Measurements from ENCODE around the gene PBX1. TPM values are rescaled to one million over a fixed set of nuclear protein-coding genes. Genes with fewer than 3 reads are reported as not detected.

PBX1 gene
- total and polyA plus RNA-seq, 2 experiments from 2014 or later, result 40.0 to 104 TPM

DNA sequence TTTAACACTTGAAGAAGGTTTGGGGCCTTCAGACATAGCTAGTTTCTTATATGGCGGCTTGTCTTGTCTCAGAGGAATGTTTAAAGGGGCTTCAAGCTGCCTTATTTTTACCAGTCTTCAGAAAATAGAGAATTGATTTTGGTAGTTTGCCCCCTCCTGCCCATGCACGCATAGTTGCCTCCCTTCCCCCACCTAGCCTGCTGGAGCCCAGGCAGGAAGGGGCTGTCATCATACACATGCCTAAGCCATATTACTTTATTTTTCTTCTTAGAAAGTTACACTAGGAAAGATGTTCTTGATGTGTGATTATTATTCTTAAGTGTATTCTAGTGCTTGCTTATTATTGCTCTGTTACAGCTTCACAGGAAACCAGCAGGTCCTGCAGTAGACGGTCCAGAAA lies 18.3 kb downstream of the PBX1 start:
- Histone ChIP-seq H3F3A (replicated peaks; ENCODE audit: low read depth) (peaks cover 11% of the 10 kb centered on the region; the same call in 1 of the 2 replicates), H3K4me3 (peak overlapping the region; percentile 54), H3K36me3 (ENCODE audit: insufficient read depth) (no peaks in the 10 kb centered on the region), H3K27ac (ENCODE audit: low read depth) (peak overlapping the region; percentile 91; the same call in 1 of the 2 replicates), H3K9me2 (ENCODE audit: insufficient read depth) (peaks cover 3% of the 10 kb centered on the region; the same call in 1 of the 2 replicates), H3K4me1 (ENCODE audit: insufficient read depth) (peaks cover 68% of the 10 kb centered on the region), H3K27me3 (ENCODE audit: insufficient read depth) (no peaks in the 10 kb centered on the region), H2AFZ (no peak overlapping the region), H3K4me2 (peak overlapping the region; percentile 84), H3K79me2 (replicated peaks; ENCODE audit: insufficient read depth) (peaks cover 91% of the 10 kb centered on the region), H4K20me1 (replicated peaks; ENCODE audit: insufficient read depth) (peaks cover 7% of the 10 kb centered on the region; the same call in 1 of the 2 replicates)
- Mint-ChIP-seq H3K4me3 (peak overlapping the region; percentile 63), H3K36me3 (ENCODE audit: low read depth) (peaks cover 41% of the 10 kb centered on the region), H3K4me1 (peaks cover 68% of the 10 kb centered on the region), H3K27ac (peak overlapping the region; percentile 88; the same call in 1 of the 2 replicates), H3K27me3 (ENCODE audit: insufficient read depth, low read depth, poor library complexity) (peaks cover 10% of the 10 kb centered on the region), H3K9me3 (no peaks in the 10 kb centered on the region)
- peak; percentile 25 for DNase-seq (ENCODE audit: low spot score)
- ATAC-seq, result 0 out of 3 replicates have a peak, but pooled peaks have one; percentile 3
- TF ChIP-seq ZNF114 (CRISPR knock-in tag; IDR thresholded peaks at IDR 0.05) (no peak), EZH2 (IDR thresholded peaks at IDR 0.05; ENCODE audit: low read depth, unreplicated experiment) (no peak), STAT1 (IDR thresholded peaks at IDR 0.05; ENCODE audit: unreplicated experiment) (no peak), EZH2phosphoT487 (IDR thresholded peaks at IDR 0.05; ENCODE audit: unreplicated experiment) (no peak), JUNB (IDR thresholded peaks at IDR 0.05; ENCODE audit: unreplicated experiment) (no peak), ZNF331 (CRISPR knock-in tag; IDR thresholded peaks at IDR 0.05; ENCODE audit: low read depth) (no peak), CREB1 (CRISPR knock-in tag; IDR thresholded peaks at IDR 0.05; ENCODE audit: low read depth) (no peak), POLR2AphosphoS5 (IDR thresholded peaks at IDR 0.05; ENCODE audit: low read depth) (no peak), NANOG (IDR thresholded peaks at IDR 0.05; ENCODE audit: borderline replicate concordance) (no peak)
- TF ChIP-seq, protein P1, sequence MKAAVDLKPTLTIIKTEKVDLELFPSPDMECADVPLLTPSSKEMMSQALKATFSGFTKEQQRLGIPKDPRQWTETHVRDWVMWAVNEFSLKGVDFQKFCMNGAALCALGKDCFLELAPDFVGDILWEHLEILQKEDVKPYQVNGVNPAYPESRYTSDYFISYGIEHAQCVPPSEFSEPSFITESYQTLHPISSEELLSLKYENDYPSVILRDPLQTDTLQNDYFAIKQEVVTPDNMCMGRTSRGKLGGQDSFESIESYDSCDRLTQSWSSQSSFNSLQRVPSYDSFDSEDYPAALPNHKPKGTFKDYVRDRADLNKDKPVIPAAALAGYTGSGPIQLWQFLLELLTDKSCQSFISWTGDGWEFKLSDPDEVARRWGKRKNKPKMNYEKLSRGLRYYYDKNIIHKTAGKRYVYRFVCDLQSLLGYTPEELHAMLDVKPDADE (IDR thresholded peaks at IDR 0.05), result no peak
- TF ChIP-seq, protein P2, sequence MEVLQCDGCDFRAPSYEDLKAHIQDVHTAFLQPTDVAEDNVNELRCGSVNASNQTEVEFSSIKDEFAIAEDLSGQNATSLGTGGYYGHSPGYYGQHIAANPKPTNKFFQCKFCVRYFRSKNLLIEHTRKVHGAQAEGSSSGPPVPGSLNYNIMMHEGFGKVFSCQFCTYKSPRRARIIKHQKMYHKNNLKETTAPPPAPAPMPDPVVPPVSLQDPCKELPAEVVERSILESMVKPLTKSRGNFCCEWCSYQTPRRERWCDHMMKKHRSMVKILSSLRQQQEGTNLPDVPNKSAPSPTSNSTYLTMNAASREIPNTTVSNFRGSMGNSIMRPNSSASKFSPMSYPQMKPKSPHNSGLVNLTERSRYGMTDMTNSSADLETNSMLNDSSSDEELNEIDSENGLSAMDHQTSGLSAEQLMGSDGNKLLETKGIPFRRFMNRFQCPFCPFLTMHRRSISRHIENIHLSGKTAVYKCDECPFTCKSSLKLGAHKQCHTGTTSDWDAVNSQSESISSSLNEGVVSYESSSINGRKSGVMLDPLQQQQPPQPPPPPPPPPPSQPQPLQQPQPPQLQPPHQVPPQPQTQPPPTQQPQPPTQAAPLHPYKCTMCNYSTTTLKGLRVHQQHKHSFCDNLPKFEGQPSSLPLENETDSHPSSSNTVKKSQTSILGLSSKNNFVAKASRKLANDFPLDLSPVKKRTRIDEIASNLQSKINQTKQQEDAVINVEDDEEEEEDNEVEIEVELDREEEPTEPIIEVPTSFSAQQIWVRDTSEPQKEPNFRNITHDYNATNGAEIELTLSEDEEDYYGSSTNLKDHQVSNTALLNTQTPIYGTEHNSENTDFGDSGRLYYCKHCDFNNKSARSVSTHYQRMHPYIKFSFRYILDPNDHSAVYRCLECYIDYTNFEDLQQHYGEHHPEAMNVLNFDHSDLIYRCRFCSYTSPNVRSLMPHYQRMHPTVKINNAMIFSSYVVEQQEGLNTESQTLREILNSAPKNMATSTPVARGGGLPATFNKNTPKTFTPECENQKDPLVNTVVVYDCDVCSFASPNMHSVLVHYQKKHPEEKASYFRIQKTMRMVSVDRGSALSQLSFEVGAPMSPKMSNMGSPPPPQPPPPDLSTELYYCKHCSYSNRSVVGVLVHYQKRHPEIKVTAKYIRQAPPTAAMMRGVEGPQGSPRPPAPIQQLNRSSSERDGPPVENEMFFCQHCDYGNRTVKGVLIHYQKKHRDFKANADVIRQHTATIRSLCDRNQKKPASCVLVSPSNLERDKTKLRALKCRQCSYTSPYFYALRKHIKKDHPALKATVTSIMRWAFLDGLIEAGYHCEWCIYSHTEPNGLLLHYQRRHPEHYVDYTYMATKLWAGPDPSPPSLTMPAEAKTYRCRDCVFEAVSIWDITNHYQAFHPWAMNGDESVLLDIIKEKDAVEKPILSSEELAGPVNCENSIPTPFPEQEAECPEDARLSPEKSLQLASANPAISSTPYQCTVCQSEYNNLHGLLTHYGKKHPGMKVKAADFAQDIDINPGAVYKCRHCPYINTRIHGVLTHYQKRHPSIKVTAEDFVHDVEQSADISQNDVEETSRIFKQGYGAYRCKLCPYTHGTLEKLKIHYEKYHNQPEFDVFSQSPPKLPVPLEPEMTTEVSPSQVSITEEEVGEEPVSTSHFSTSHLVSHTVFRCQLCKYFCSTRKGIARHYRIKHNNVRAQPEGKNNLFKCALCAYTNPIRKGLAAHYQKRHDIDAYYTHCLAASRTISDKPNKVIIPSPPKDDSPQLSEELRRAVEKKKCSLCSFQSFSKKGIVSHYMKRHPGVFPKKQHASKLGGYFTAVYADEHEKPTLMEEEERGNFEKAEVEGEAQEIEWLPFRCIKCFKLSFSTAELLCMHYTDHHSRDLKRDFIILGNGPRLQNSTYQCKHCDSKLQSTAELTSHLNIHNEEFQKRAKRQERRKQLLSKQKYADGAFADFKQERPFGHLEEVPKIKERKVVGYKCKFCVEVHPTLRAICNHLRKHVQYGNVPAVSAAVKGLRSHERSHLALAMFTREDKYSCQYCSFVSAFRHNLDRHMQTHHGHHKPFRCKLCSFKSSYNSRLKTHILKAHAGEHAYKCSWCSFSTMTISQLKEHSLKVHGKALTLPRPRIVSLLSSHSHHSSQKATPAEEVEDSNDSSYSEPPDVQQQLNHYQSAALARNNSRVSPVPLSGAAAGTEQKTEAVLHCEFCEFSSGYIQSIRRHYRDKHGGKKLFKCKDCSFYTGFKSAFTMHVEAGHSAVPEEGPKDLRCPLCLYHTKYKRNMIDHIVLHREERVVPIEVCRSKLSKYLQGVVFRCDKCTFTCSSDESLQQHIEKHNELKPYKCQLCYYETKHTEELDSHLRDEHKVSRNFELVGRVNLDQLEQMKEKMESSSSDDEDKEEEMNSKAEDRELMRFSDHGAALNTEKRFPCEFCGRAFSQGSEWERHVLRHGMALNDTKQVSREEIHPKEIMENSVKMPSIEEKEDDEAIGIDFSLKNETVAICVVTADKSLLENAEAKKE (CRISPR knock-in tag; IDR thresholded peaks at IDR 0.05), result no peak
- TF ChIP-seq, protein P3, sequence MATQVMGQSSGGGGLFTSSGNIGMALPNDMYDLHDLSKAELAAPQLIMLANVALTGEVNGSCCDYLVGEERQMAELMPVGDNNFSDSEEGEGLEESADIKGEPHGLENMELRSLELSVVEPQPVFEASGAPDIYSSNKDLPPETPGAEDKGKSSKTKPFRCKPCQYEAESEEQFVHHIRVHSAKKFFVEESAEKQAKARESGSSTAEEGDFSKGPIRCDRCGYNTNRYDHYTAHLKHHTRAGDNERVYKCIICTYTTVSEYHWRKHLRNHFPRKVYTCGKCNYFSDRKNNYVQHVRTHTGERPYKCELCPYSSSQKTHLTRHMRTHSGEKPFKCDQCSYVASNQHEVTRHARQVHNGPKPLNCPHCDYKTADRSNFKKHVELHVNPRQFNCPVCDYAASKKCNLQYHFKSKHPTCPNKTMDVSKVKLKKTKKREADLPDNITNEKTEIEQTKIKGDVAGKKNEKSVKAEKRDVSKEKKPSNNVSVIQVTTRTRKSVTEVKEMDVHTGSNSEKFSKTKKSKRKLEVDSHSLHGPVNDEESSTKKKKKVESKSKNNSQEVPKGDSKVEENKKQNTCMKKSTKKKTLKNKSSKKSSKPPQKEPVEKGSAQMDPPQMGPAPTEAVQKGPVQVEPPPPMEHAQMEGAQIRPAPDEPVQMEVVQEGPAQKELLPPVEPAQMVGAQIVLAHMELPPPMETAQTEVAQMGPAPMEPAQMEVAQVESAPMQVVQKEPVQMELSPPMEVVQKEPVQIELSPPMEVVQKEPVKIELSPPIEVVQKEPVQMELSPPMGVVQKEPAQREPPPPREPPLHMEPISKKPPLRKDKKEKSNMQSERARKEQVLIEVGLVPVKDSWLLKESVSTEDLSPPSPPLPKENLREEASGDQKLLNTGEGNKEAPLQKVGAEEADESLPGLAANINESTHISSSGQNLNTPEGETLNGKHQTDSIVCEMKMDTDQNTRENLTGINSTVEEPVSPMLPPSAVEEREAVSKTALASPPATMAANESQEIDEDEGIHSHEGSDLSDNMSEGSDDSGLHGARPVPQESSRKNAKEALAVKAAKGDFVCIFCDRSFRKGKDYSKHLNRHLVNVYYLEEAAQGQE (IDR thresholded peaks at IDR 0.05; ENCODE audit: unreplicated experiment), result no peak
- TF ChIP-seq, protein P4, sequence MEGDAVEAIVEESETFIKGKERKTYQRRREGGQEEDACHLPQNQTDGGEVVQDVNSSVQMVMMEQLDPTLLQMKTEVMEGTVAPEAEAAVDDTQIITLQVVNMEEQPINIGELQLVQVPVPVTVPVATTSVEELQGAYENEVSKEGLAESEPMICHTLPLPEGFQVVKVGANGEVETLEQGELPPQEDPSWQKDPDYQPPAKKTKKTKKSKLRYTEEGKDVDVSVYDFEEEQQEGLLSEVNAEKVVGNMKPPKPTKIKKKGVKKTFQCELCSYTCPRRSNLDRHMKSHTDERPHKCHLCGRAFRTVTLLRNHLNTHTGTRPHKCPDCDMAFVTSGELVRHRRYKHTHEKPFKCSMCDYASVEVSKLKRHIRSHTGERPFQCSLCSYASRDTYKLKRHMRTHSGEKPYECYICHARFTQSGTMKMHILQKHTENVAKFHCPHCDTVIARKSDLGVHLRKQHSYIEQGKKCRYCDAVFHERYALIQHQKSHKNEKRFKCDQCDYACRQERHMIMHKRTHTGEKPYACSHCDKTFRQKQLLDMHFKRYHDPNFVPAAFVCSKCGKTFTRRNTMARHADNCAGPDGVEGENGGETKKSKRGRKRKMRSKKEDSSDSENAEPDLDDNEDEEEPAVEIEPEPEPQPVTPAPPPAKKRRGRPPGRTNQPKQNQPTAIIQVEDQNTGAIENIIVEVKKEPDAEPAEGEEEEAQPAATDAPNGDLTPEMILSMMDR (conservative IDR thresholded peaks at IDR 0.05; ENCODE audit: low read depth in 2 of 2), result no peak

Data from GM23338 (cell line).